GM21723 (cell line): ENCODE results near the gene ALDOB.
A peak's percentile ranks its signal among the peaks of the same experiment; 100 is the strongest.

ENCODE experiments used
- ATAC-seq: cut with Tn5 transposase; IDR thresholded peaks from one replicate; pipeline ENCODE4 v1.9.1; 2021; ENCODE audit warnings: mild to moderate bottlenecking, moderate library complexity; ENCODE audit not compliant: unreplicated experiment

ALDOB gene

DNA sequence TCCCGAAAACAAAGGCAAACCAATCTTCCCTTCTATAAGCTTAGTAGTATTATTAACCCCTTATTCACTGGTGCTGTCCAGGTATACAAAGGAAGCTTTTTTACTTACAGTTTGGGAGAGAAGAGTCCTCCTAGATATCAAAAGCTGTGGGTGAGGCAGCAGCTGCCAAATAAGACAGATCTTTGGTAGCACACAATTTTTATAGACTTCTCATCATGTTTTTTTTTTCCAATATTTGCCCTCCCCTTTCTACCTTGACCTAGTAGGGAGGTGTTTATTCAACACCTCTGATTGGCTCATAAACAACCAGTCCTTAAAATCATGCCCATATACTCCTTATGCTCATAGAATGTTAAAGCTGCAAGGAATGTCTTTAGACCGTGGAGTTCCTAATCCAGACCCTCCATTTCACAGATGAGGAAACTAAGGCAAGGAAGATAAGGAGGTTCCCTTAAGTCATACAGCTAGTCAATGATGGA, at the start of gene ALDOB:
ALDOB (minus strand) TSS at position 174 of the 479 bp plus-strand sequence. CDS start 4,887 bp downstream, outside the sequence.
- ATAC-seq, result no peak

DNA sequence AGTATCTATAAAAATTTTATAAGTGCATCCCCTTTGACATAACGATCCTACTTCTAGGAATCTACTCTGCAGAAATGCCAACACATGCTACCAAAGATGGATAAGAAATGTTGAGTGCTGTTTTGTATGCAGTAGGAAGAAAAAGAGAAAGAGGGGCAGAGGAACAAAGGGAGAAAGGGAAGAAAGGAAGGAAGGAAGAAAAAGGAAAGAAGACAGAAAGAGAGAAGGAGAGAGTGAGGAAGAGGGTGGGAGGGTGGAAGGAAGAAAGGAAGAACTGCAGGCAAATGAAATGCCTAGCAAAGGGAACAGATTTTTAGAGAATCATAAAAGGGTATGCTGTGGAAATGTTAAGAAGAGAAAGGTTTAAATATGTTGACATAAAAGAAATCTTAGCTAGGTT, 48.5 kb upstream of the ALDOB start:
- ATAC-seq, result no peak

DNA sequence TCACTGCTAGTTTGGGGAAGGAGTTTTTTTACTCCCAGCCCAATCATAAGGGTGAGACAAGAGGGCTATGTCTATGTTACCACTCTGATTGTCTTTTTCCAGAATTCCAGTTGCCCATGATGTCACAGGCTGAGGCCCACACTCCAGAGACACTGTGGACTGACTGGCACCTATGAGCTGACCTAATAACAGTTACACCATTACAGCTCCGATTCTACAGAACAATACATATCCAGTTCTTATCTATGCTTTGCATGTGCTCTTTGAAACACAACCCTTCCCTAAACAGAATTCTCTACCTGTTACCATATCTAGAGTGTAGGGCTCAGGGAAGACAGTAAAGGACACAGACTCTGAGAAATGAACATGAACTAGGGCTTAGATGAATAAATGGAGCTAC, 45.7 kb upstream of the ALDOB start:
- ATAC-seq, result no peak

DNA sequence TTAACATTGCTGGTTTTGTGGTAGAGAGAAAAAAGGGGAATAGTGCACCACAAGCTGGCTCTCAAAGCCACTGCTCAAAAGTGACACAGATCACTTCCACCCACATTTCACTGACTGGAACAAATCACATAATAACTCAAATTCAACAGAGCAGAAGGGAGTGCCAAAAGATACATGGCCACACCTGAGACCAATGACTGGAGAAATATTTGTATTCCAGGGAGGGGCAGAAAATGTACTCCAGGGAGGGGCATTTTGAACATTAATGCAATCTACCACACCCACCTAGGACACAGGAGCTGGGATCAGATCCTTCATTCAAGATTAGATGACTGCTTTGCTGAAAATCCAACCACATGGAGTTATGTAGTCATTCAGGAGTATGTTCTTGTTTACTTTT, 44.8 kb upstream of the ALDOB start:
- ATAC-seq, result no peak

DNA sequence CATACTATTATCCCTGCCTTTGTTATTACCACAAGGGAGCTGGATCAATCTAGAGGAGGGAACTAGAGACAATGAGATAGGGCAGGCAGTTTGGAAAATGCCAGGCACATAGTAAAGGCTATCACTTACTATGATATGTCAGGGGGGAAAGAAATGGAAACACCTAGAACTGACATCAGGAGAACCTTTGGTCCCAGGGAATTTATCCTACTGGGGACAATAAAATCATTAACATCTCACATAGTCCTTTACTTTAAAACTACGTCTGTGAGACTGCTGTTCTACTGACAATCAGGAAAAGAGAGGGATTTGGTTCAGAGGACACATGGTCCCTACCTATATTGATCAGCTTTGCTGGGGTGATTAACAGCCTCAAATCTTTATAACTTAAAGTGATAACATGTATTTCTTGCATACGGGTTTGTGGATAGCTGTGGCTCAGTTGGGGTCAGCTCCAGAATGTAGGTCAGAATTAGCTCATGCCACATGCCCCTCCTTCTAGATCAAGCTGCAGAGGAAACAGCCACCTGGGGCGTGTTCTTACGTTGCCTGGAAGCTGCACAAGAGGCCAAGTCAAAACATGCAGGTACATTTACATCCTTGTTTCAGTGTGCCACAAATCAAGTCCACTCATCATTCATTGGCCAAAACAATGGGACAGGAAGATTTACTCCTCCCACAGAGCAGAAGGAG, 43.9 kb upstream of the ALDOB start:
- ATAC-seq, result no peak

DNA sequence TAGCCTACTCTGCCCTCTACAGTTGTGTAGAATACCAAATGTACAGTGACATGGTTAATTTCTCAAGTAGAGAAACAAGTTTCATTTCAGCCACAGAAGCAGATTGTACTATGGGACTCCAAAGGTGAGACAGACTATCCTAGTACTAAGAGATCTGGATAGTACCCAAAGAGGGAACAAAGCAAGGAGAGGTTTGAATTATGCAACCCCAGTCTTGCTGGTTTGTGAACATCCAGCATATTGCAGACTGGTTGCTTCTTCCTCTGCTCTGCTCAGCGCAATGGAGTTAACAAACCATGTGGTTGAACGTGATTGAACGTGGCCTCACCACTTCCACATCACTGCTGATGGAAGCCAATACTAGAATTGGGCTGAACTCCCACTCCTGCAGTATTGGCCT, 43.3 kb upstream of the ALDOB start:
- ATAC-seq, result no peak

DNA sequence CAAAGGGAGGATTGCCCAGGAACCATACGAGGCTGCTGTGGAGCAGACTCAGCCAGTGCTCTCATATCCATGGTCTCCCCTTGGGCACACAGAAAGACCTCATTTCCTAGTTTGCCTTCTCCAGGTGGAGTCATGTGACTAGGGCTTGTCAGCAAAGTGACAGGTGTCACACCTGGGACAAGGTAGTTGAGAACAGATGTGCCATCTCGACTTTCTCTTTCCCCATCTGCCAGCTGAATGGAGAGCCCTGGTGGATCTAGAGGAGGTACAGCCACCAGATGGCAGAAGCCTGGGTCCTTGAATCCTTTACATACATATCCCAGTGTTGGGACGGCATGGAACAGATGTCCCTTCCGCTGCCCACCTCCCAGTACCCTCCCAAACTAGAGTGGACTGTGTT, 42.9 kb upstream of the ALDOB start:
- no peak for ATAC-seq

DNA sequence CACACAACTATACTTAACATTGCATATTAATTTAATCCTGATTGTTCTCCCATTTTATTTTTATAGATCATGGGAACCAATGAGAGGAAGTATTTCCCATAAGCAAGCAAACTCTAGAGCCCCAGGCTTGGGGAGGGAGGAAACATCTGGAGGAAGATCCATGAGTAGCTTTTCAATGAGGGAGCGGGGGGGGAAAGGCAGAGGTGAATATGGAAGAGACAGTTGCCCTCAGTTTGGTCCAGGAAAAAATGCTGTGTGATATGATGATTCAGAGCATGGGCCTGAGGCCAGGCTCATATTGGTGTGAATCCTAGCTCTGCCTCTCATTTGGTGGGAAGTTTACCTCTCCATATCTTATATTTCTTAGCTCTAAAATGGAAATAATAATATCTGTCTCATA, 42.2 kb upstream of the ALDOB start:
- ATAC-seq, result no peak

DNA sequence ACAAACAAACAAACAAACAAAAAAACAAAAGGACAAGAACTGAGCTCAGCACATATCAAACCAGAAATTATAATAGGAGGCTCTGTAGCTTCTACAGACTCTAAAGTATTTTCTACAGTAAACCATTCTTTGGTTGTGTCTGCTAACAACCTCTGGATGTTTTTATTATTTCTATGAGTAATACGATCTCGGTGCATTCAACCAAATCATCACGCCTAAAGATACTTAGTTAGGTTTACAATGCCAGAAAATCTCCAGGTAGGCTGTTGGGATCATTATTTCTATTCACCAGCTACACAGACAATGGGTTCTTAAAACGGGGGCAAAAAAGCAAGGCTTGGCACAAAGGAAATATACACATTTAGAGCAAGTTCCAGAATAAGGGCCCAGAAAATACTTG, 41.6 kb upstream of the ALDOB start:
- no peak for ATAC-seq

DNA sequence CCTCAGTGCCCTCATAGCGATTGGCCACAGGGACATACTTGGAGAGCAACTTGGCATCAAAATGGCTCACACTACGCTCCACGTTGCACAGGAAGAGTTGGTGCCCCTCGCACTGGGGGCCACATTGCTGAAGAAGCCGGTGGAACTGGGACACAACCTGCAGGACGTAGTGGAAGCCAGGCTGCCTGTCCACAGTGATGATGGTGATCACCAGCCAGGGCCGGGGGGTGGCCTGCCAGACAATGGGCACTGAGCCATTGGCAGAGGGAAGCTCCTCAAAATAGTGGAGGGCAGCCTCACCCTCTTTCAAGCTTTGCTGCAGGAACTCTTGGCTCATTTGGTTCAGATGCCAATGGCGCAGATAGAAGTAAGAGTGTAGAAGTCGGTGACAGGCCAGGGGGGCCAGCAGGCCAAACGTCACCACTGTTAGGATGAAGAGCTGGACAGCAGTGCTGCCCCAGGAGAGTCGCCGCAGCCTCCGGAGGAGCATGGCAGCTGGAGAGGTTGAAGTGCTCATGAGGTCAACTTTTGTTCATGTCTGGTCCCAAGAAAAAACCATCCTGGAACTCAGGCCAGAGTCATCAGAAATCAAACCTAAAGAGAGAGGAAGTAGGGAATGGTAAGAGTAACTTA, 41.1 kb upstream of the ALDOB start:
- no peak for ATAC-seq

DNA sequence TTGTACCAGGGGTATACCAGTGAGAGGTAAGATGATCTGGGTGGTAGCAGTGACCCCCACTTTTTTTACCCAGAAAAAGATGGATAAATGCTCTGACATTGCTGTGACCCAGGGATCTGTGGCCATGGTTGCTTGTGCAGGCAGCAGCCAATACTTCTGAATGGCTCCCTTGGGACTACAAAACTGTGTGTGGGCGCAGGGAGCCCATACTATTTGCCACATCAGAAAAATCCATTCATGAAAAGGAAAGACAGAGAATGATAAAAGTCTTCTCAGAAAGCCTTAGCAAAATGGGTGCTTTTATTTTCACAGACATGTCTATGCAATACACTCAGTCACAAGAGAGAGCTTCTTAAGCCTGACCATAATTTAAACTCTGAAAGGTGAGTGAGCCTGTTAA, 37.3 kb upstream of the ALDOB start:
- ATAC-seq, result no peak

DNA sequence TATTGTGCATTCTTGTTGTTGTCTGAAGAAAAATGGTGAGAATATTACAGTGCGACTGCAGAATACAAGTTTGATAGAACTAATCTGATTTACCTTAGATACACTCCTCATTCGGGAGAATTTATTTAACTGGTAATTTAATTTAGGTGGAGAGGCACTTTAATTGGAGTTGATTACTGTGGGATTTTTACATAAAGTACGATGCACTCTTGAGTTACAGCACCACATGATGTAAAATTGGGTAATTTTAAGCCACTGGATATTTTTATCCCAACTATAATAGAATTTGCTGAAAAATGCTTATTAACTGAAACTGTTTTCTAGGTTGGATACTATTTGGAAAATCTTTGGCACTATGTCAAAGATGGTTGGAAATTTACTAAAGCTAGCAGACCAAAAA, 35.4 kb upstream of the ALDOB start:
- no peak for ATAC-seq

DNA sequence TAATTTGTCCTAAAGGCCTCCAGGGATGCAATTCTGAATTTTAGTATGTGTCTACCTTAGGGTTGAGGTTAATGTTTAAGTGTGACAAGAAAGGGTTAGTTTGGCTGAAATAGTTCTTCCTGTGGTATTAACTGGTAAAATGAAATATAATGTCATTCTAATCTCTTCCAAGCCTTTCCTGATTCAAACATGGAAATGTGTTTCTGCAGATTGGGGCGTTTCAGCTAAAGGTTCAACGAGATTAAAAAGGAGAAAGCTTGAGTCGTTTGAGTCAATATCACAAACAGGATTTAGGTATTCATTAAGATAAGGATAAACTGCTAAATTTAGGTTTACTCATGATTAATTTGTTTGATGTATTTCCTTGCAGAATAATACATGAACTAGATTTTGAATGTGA, 34.4 kb upstream of the ALDOB start:
- no peak for ATAC-seq

DNA sequence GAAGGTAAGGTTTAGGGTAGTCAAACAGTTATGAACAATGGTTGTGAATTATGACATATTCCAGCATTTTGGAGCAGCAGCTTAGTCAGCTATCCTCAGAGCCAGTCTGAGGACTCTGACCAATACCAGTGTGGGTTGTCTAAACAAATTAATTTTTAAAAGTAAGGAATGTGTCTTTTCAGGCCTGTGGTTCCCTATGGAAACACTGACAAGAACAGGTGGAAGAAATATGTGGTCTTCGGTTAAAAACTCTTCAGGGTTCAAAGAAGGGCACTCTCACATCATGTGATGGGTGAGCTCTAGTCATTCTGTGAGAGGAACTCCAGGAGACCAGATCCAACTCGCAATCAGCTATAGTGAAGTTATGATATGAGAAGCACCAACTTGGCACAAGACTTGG, 33.5 kb upstream of the ALDOB start:
- ATAC-seq, result no peak

DNA sequence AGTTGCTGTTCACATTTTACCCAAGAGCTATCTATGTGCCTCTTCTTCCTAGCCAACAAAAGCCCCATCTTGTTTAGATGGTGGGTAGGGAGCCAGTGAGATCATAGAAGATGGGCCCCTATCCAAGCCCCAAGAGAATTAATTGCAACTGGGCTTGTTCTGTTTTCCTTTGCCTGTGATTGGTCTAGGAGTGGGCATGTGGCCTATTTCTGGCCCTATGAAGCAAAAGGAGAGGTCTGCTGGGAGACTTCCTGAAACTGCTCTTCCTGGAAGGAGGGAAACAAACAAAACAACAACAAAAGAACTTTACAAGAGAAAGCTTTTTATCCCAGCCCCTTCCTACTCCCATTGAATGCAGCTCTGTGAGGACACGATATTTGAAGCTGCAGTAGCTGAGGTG, 32.5 kb upstream of the ALDOB start:
- no peak for ATAC-seq

DNA sequence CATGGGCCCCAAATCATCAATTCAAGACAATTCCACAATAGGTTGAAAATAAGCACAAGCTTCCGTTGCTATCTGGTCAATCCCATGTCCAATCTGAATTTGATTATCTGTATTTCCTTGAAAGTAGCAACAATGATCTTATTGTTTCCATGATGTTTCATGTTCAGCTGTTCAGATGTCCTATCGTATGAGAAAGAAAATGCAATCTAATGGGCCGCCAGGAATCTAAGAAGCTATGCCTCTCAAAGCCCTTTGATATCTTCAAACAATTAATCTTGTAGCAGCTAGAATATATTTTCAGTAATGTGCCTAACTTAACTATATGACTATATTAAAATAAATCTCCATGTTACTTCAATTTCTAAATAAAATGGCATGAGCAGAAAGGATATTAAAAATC, 32.1 kb upstream of the ALDOB start:
- no peak for ATAC-seq

DNA sequence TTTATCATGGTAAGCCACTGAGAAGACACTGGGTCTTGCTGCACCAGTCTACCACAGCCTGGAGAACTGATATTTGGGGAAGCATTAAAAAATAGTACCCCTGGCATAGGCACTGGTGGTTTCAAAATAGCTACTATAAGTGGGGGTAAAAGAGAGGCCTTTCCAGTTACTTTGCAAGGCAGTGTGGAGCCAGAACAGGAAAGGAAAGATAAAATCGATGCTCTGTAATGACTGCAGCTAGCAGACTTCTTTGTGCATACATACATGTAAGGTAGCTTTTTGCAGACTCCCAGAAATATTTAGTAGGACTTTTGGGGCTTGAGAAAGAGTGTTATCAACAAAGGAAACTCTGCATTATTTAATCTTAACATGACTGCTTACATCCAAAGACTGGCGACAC, 31.3 kb upstream of the ALDOB start:
- ATAC-seq, result no peak

DNA sequence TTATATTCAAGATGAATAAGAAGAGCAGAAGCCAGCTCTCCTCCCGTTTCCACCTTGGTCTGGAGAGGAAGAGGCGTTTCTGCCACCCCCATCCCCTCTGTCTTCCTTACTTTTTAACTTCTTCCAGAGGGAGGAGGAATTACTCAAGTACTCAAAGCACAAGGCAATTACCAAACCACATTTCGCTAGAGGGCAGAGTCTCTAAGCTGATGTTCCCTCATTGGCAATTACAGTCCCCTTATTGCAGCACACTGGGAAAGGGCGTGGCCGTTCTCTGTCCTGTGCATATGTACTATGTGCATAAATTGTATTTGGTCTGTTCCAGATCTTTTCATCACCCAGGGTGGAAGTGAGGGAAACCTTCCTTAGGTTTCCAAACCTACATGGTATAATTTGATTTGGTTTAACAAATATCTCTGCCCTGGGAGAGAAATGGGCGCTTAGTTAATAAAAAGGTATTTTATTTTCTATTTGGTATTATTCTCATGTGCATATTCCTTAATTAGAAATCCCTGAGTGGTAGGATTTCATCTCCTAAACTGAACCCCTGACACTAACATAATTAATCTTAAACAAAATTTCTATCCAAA, 29.8 kb upstream of the ALDOB start:
- no peak for ATAC-seq

DNA sequence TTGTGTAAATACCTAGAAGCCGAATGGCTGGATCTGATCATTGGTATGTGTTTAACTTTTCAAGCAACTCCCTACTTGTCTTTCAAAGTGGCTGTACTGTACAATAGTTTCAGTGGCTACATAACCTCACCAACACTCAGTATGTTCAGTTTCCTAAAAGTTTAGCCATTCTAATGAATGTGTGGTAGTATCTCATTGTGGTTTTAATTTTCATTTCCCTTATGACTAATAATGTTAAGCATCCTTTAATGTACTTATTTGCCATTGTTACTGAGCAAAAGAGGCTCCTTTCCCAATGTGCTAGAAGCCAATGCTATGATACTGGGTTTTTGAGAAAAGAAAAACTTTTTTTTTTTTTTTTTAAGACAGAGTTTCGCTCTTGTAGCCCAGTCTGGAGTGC, 27.8 kb upstream of the ALDOB start:
- ATAC-seq, result no peak

DNA sequence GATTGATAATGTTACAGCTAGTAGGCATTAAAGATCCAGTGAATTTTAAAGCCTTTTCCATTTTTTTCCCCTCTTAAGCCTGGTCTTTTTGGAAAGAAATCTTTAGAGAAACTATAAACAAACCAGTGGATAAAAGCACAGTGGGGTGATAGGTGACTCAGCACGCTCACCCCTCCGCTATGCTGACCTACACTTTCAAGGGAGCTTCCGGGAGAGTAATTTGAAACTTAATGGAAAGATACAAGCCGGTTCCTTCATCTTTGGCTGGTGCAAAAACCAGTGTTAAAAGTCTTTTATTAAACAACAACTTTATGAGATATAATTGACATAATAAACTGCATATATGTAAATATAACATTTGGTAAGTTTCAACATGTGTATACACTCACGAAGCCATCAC, 27.0 kb upstream of the ALDOB start:
- no peak for ATAC-seq

DNA sequence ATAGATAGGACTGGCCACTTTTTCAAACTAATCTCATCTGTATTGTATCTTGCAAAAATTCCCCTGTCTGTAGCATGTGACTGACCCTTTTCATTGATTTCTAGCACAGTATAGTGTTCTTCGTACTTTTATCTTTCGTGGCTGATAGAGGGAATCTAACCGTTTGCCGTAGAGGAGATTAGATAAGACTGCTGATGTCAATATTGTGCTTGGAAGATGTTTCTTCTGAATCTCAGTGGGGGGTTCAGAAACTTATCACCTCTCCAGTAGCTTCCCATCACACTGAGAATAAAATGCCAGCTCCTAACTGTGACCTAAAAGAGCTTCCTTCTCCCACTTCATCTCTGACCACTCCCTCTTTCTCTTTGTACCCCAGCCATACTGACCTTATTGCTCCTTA, 25.4 kb upstream of the ALDOB start:
- ATAC-seq, result no peak

DNA sequence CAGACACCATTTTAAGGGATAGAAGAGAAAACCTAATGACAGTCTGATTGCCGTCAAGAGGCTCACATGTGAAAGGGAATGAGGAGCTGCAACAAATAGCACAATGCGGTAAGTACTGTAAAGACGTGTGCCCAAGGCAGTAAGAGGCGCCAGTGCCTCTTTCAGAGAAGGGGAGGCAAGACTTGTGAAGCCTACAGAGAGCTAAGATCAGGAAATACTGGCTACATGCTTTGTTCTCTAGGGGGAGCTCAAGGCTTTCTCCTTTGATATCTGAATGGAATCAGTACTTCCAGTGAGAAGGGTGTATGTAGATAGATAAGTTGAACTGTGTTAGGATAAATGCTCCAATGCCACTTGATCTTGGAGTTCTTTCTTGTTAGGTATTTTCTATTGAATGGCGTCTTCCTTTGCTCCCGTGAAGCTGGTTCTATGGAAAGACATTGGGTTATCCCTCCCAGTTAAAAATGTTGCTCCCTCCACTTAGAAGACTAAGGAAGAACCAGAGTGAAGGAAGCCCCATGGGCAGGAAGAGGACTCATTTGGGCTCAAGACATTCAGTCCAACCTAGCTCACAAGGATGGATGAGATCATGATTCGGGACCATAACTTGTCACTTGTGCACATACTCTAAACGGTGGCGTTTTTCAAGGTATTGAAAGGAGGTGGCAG, 23.5 kb upstream of the ALDOB start:
- ATAC-seq, result peak; percentile 97
